ENCODE results near the gene ERBB4.

The ERBB4 gene

GRCh38 chr2:212364112-212364985 is 174.3 kb downstream of the ERBB4 start:
- no peak for DNase-seq (ENCODE audit: low read depth in 2 of 2)

GRCh38 chr2:212361174-212361756 is 177.3 kb downstream of the ERBB4 start:
- DNase-seq (ENCODE audit: low read depth in 2 of 2), result no peak

GRCh38 chr2:212360068-212360460 is 178.5 kb downstream of the ERBB4 start:
- no peak for DNase-seq (ENCODE audit: low read depth in 2 of 2)

GRCh38 chr2:212359425-212360067 is 179.1 kb downstream of the ERBB4 start:
- DNase-seq (ENCODE audit: low read depth in 2 of 2), result no peak

GRCh38 chr2:212357606-212358005 is 181.0 kb downstream of the ERBB4 start:
- DNase-seq (ENCODE audit: low read depth in 2 of 2), result no peak

- DNase-seq (ENCODE audit: low read depth in 2 of 2), result no peak
These were observed 184.2 kb downstream of the ERBB4 start for GRCh38 chr2:212354382-212354781.

GRCh38 chr2:212348501-212348900 is 190.1 kb downstream of the ERBB4 start:
- no peak for DNase-seq (ENCODE audit: low read depth in 2 of 2)

- no peak for DNase-seq (ENCODE audit: low read depth in 2 of 2)
These were observed 191.7 kb downstream of the ERBB4 start for GRCh38 chr2:212346865-212347264.

- DNase-seq (ENCODE audit: low read depth in 2 of 2), result no peak
These were observed 192.6 kb downstream of the ERBB4 start for GRCh38 chr2:212345966-212346365.

GRCh38 chr2:212344131-212344530 is 194.5 kb downstream of the ERBB4 start:
- no peak for DNase-seq (ENCODE audit: low read depth in 2 of 2)

- no peak for DNase-seq (ENCODE audit: low read depth in 2 of 2)
These were observed 195.4 kb downstream of the ERBB4 start for GRCh38 chr2:212343167-212343566.

- no peak for DNase-seq (ENCODE audit: low read depth in 2 of 2)
These were observed 200.9 kb downstream of the ERBB4 start for GRCh38 chr2:212337486-212338343.

GRCh38 chr2:212337036-212337435 is 201.6 kb downstream of the ERBB4 start:
- no peak for DNase-seq (ENCODE audit: low read depth in 2 of 2)

- no peak for DNase-seq (ENCODE audit: low read depth in 2 of 2)
These were observed 208.3 kb downstream of the ERBB4 start for GRCh38 chr2:212330263-212330662.

- no peak for DNase-seq (ENCODE audit: low read depth in 2 of 2)
These were observed 209.7 kb downstream of the ERBB4 start for GRCh38 chr2:212328712-212329496.

GRCh38 chr2:212328136-212328535 is 210.5 kb downstream of the ERBB4 start:
- DNase-seq (ENCODE audit: low read depth in 2 of 2), result no peak

GRCh38 chr2:212327171-212327809 is 211.3 kb downstream of the ERBB4 start:
- DNase-seq (ENCODE audit: low read depth in 2 of 2), result no peak

- DNase-seq (ENCODE audit: low read depth in 2 of 2), result no peak
These were observed 220.0 kb downstream of the ERBB4 start for GRCh38 chr2:212318636-212319035.

GRCh38 chr2:212314680-212315079 is 223.9 kb downstream of the ERBB4 start:
- no peak for DNase-seq (ENCODE audit: low read depth in 2 of 2)

GRCh38 chr2:212311807-212312404 is 226.7 kb downstream of the ERBB4 start:
- no peak for DNase-seq (ENCODE audit: low read depth in 2 of 2)
